Upper lobe of right lung (tissue), 1 donor: ENCODE data around the gene ANKRD66. TPM values are rescaled to one million over a fixed set of nuclear protein-coding genes. Genes with fewer than 3 reads are reported as not detected.
A peak's percentile ranks its signal among the peaks of the same experiment; 100 is the strongest.

Experiments used
- ATAC-seq: fragments of 200-7000 bp; cut with Tn5 transposase; one replicate; pipeline ENCODE4 v1.9.1; 2020; ENCODE audit warnings: mild to moderate bottlenecking, moderate library complexity
- DNase-seq: peaks from one replicate; pipeline ENCODE4 v3.0.0-alpha.2; 2020
- H3K27ac ChIP-seq: fragments of 200-600 bp; one replicate; pipeline ENCODE4 v1.8.0; 2022
- H3K27me3 ChIP-seq: fragments of 200-600 bp; one replicate; pipeline ENCODE4 v1.8.0; 2022; ENCODE audit warnings: mild to moderate bottlenecking
- H3K36me3 ChIP-seq: fragments of 200-600 bp; one replicate; pipeline ENCODE4 v1.8.0; 2022
- H3K4me1 ChIP-seq: fragments of 200-600 bp; one replicate; pipeline ENCODE4 v1.8.0; 2022
- H3K4me3 ChIP-seq: fragments of 200-600 bp; one replicate; pipeline ENCODE4 v1.8.0; 2022; ENCODE audit warnings: mild to moderate bottlenecking
- H3K9me3 ChIP-seq: fragments of 200-600 bp; one replicate; pipeline ENCODE4 v1.8.0; 2022
- CTCF ChIP-seq: fragments of 200-600 bp; IDR thresholded peaks from one replicate; pipeline ENCODE4 v1.8.0; 2022; ENCODE audit warnings: antibody characterized with exemption
- intact Hi-C: fragments of 100-400 bp; cut with DNase I; formaldehyde crosslinking; loops from one replicate; pipeline ENCODE4 v1.11.0; 2022
- long read RNA-seq: library from polyadenylated mRNA; unstranded; transcript quantifications from one replicate; pipeline ENCODE4 v2.0.0, GENCODE V29; 2021
- total RNA-seq: library from RNA; stranded (reverse); fragmentation: NEBNext Ultra II Directional; extraction: Animal tissue kit (Norgen Biotek cat#: 25700); gene quantifications from one replicate; pipeline ENCODE4 v1.2.1, GENCODE V29; 2021
- donor health status: DM: no; HTN: yes; CAD: no; lungs with severe emphysema.

ANKRD66 gene
- not detected for total RNA-seq
- long read RNA-seq, result 0 reads

- intact Hi-C loops, result no loop called here
- H3K4me1 ChIP-seq, result no peaks in the 10 kb centered on the region
- H3K27ac ChIP-seq, result no peak within 1 kb of the TSS
- H3K27me3 ChIP-seq, result no peaks in the 10 kb centered on the region
- DNase-seq, result no peak
- no peak for ATAC-seq
- no peak within 1 kb of the TSS for H3K4me3 ChIP-seq
- H3K9me3 ChIP-seq, result no peaks in the 10 kb centered on the region
- TF ChIP-seq CTCF, result no peak
- H3K36me3 ChIP-seq, result no peaks in the 10 kb centered on the region
Observed at GRCh38 chr6:46746696-46747095, at the start of gene ANKRD66. Gene ANKRD66 (plus strand): TSS chr6:46746933. CDS start chr6:46751949, 5,016 bp downstream.

GRCh38 chr6:46699970-46700369 is 46.8 kb upstream of the ANKRD66 start:
- Histone ChIP-seq H3K27me3 (no peaks in the 10 kb centered on the region), H3K27ac (no peak overlapping the region), H3K4me3 (no peak overlapping the region), H3K4me1 (no peaks in the 10 kb centered on the region), H3K9me3 (no peaks in the 10 kb centered on the region), H3K36me3 (no peaks in the 10 kb centered on the region)
- no peak for DNase-seq
- ATAC-seq, result no peak
- no peak for TF ChIP-seq CTCF
- intact Hi-C loops, result no loop called here

GRCh38 chr6:46704562-46704961 is 42.2 kb upstream of the ANKRD66 start:
- H3K27ac ChIP-seq, result no peak overlapping the region
- ATAC-seq, result peak; percentile 81
- no peaks in the 10 kb centered on the region for H3K4me1 ChIP-seq
- intact Hi-C loops, result no loop called here
- no peaks in the 10 kb centered on the region for H3K27me3 ChIP-seq
- H3K36me3 ChIP-seq, result no peaks in the 10 kb centered on the region
- DNase-seq, result no peak
- H3K9me3 ChIP-seq, result no peaks in the 10 kb centered on the region
- H3K4me3 ChIP-seq, result no peak overlapping the region
- no peak for TF ChIP-seq CTCF

GRCh38 chr6:46706464-46706863 is 40.3 kb upstream of the ANKRD66 start:
- intact Hi-C loops, result no loop called here
- H3K4me3 ChIP-seq, result no peak overlapping the region
- no peaks in the 10 kb centered on the region for H3K4me1 ChIP-seq
- no peaks in the 10 kb centered on the region for H3K27me3 ChIP-seq
- ATAC-seq (no peak), DNase-seq (no peak)
- no peaks in the 10 kb centered on the region for H3K9me3 ChIP-seq
- H3K27ac ChIP-seq, result no peak overlapping the region
- TF ChIP-seq CTCF, result no peak
- H3K36me3 ChIP-seq, result no peaks in the 10 kb centered on the region

- Histone ChIP-seq H3K27ac (no peak overlapping the region), H3K4me3 (no peak overlapping the region), H3K4me1 (no peaks in the 10 kb centered on the region), H3K9me3 (no peaks in the 10 kb centered on the region), H3K27me3 (no peaks in the 10 kb centered on the region), H3K36me3 (no peaks in the 10 kb centered on the region)
- no peak for TF ChIP-seq CTCF
- ATAC-seq (no peak), DNase-seq (no peak)
- intact Hi-C loops, result no loop called here
Observed at GRCh38 chr6:46711491-46711890, 35.2 kb upstream of the ANKRD66 start.

GRCh38 chr6:46715141-46715540 is 31.6 kb upstream of the ANKRD66 start:
- intact Hi-C loops, result no loop called here
- Histone ChIP-seq H3K4me1 (no peaks in the 10 kb centered on the region), H3K36me3 (no peaks in the 10 kb centered on the region), H3K9me3 (no peaks in the 10 kb centered on the region), H3K27me3 (no peaks in the 10 kb centered on the region), H3K27ac (no peak overlapping the region), H3K4me3 (no peak overlapping the region)
- TF ChIP-seq CTCF, result no peak
- no peak for DNase-seq
- peak; percentile 61 for ATAC-seq
